ENCODE results near the gene COMP. TPM values are rescaled to one million over a fixed set of nuclear protein-coding genes. Genes with fewer than 3 reads are reported as not detected.
A peak's percentile ranks its signal among the peaks of the same experiment; 100 is the strongest.

The COMP gene
- total RNA-seq, 1 experiment from 2014 or later = 0.16 TPM

- BruUV-seq (replicated peaks) = no TSS peak
- CTCF ChIA-PET = interaction anchor here (0.6 to 1.5 kb wide), 5 partner anchors 14 to 151 kb away, joined by 3 to 9 read pairs (median 4); no protein-coding TSS in a partner anchor
- Mint-ChIP-seq H3K9me3 (ENCODE audit: unreplicated experiment) (no peaks in the 10 kb centered on the region), H3K4me1 (ENCODE audit: low read depth, unreplicated experiment) (peaks cover 15% of the 10 kb centered on the region), H3K27me3 (ENCODE audit: insufficient read depth, unreplicated experiment) (no peaks in the 10 kb centered on the region), H3K4me3 (ENCODE audit: unreplicated experiment) (peak overlapping the region; percentile 93), H3K36me3 (ENCODE audit: insufficient read depth, unreplicated experiment) (peaks cover 55% of the 10 kb centered on the region), H3K27ac (ENCODE audit: unreplicated experiment) (peak overlapping the region; percentile 89)
- no peak for TF ChIP-seq CTCF (IDR thresholded peaks at IDR 0.05; ENCODE audit: insufficient read depth in 1 of 2, low read depth in 1 of 2, low read length in 1 of 2, severe bottlenecking in 1 of 2, unreplicated experiment in 1 of 2)
- H3K27me3 ChIP-seq (replicated peaks; ENCODE audit: control insufficient read depth, insufficient read depth, low read length) = no peaks in the 10 kb centered on the region
- DNase-seq = no peak
- peak overlapping the region; percentile 92 for H3K4me3 ChIP-seq (ENCODE audit: low read depth, low read length)
- intact Hi-C loops (cut with micrococcal nuclease; ENCODE audit: unreplicated experiment) = loop anchor here (5.0 kb wide), 1 partner anchor 36 kb away; no protein-coding TSS in a partner anchor
- H3K4me1 ChIP-seq = 0 out of 2 replicates have a peak, but pooled peaks cover 8% of the 10 kb centered on the region
- no peaks in the 10 kb centered on the region for H3K9me3 ChIP-seq
- peaks cover 4% of the 10 kb centered on the region for H3K36me3 ChIP-seq (ENCODE audit: control insufficient read depth, insufficient read depth, low read length)
- POLR2A ChIA-PET = interaction anchor here (1.0 kb wide), 1 partner anchor 14 kb away, joined by 5 read pairs; no protein-coding TSS in a partner anchor
Observed at GRCh38 chr19:18833141-18833476, 42.0 kb upstream of the COMP start.

GRCh38 chr19:18832306-18833140 lies 41.4 kb upstream of the COMP start:
- Mint-ChIP-seq H3K9me3 (ENCODE audit: unreplicated experiment) (no peaks in the 10 kb centered on the region), H3K4me1 (ENCODE audit: low read depth, unreplicated experiment) (peaks cover 15% of the 10 kb centered on the region), H3K4me3 (ENCODE audit: unreplicated experiment) (peak overlapping the region; percentile 93), H3K36me3 (ENCODE audit: insufficient read depth, unreplicated experiment) (peaks cover 49% of the 10 kb centered on the region), H3K27me3 (ENCODE audit: insufficient read depth, unreplicated experiment) (no peaks in the 10 kb centered on the region), H3K27ac (ENCODE audit: unreplicated experiment) (peak overlapping the region; percentile 89)
- TF ChIP-seq CTCF (IDR thresholded peaks at IDR 0.05; ENCODE audit: insufficient read depth in 1 of 2, low read depth in 1 of 2, low read length in 1 of 2, severe bottlenecking in 1 of 2, unreplicated experiment in 1 of 2) = peak in 1 of 2 experiments; percentile 56
- Histone ChIP-seq H3K36me3 (ENCODE audit: control insufficient read depth, insufficient read depth, low read length) (peaks cover 4% of the 10 kb centered on the region), H3K27me3 (replicated peaks; ENCODE audit: control insufficient read depth, insufficient read depth, low read length) (no peaks in the 10 kb centered on the region), H3K4me1 (0 out of 2 replicates have a peak, but pooled peaks cover 8% of the 10 kb centered on the region), H3K9me3 (no peaks in the 10 kb centered on the region), H3K4me3 (ENCODE audit: low read depth, low read length) (peak overlapping the region; percentile 92)
- intact Hi-C loops (cut with micrococcal nuclease; ENCODE audit: unreplicated experiment) = loop anchor here (5.0 kb wide), 1 partner anchor 35 kb away; no protein-coding TSS in a partner anchor
- CTCF ChIA-PET = interaction anchor here (0.6 to 1.5 kb wide), 6 partner anchors 14 to 151 kb away, joined by 3 to 9 read pairs (median 4); no protein-coding TSS in a partner anchor
- peak; percentile 65 to 68 for DNase-seq
- POLR2A ChIA-PET = interaction anchor here (0.6 to 1.0 kb wide), 2 partner anchors 11 to 15 kb away, joined by 3 to 5 read pairs; no protein-coding TSS in a partner anchor
- no TSS peak for BruUV-seq (replicated peaks)

- peaks cover 41% of the 10 kb centered on the region for H3K36me3 Mint-ChIP-seq (ENCODE audit: insufficient read depth, unreplicated experiment)
- peaks cover 1% of the 10 kb centered on the region for H3K36me3 ChIP-seq (ENCODE audit: control insufficient read depth, insufficient read depth, low read length)
- peaks cover 6% of the 10 kb centered on the region; the same call in 1 of the 2 replicates for H3K9me3 ChIP-seq
- ChIA-PET POLR2A (interaction anchor here (0.6 to 1.0 kb wide), 3 partner anchors 11 to 244 kb away, joined by 3 to 5 read pairs (median 5); partner anchors contain the start of gene REX1BD), CTCF (interaction anchor here (0.5 to 1.5 kb wide), 5 partner anchors 15 to 278 kb away, joined by 3 to 9 read pairs (median 3); no protein-coding TSS in a partner anchor)
- no peaks in the 10 kb centered on the region for H3K9me3 Mint-ChIP-seq (ENCODE audit: unreplicated experiment)
- H3K4me1 ChIP-seq = 0 out of 2 replicates have a peak, but pooled peaks cover 8% of the 10 kb centered on the region
- BruUV-seq (replicated peaks) = no TSS peak
- peaks cover 15% of the 10 kb centered on the region for H3K4me1 Mint-ChIP-seq (ENCODE audit: low read depth, unreplicated experiment)
- no peaks in the 10 kb centered on the region for H3K27me3 Mint-ChIP-seq (ENCODE audit: insufficient read depth, unreplicated experiment)
- no peak for TF ChIP-seq CTCF (IDR thresholded peaks at IDR 0.05; ENCODE audit: insufficient read depth in 1 of 2, low read depth in 1 of 2, low read length in 1 of 2, severe bottlenecking in 1 of 2, unreplicated experiment in 1 of 2)
- peak; percentile 92 to 94 for DNase-seq
- H3K27ac Mint-ChIP-seq (ENCODE audit: unreplicated experiment) = peak within 1 kb of the TSS; percentile 89
- H3K4me3 Mint-ChIP-seq (ENCODE audit: unreplicated experiment) = peak within 1 kb of the TSS; percentile 93
- intact Hi-C loops (cut with micrococcal nuclease; ENCODE audit: unreplicated experiment) = loop anchor here (5.0 kb wide), 1 partner anchor 34 kb away; no protein-coding TSS in a partner anchor
- peak within 1 kb of the TSS; percentile 92 for H3K4me3 ChIP-seq (ENCODE audit: low read depth, low read length)
- no peaks in the 10 kb centered on the region for H3K27me3 ChIP-seq (replicated peaks; ENCODE audit: control insufficient read depth, insufficient read depth, low read length)
Observed at GRCh38 chr19:18831524-18832305, 40.6 kb upstream of the COMP start, which contains the start of gene UPF1. Gene UPF1, plus strand, starts transcription at chr19:18831959. Its CDS starts 251 bp downstream, at chr19:18832210.

All from Caco-2 (cell line).